Aortic smooth muscle cell (primary cell): ENCODE measurements around the gene LARP1B. TPM values are rescaled to one million over a fixed set of nuclear protein-coding genes. Genes with fewer than 3 reads are reported as not detected.

ENCODE experiments used
- total RNA-seq: library from RNA; depleted of rRNA; stranded (reverse); fragments of >200 nt; gene quantifications from 2 replicates; pipeline ENCODE4 v1.2.3, GENCODE V29; 2014

Gene LARP1B
- 20.9 and 21.4 TPM in 2 replicates for total RNA-seq

GRCh38 chr4:128060699-128061565 lies at the start of gene LARP1B:
LARP1B (plus strand) TSS chr4:128061312; CDS start chr4:128074952, 13,640 bp downstream.

Other genes with a start within 250 kb of the LARP1B start
- gene PLK4, start 180.4 kb upstream of the LARP1B start, total RNA-seq = 7.0 and 15.7 TPM in 2 replicates
- 15.1 and 17.0 TPM in 2 replicates for gene MFSD8, start 96.1 kb upstream of the LARP1B start, total RNA-seq
- 3.6 and 5.1 TPM in 2 replicates for gene ABHD18, start 95.9 kb upstream of the LARP1B start, total RNA-seq
- gene PGRMC2, start 226.5 kb downstream of the LARP1B start, total RNA-seq = 12.9 and 21.9 TPM in 2 replicates